H9 (cell line): Measurements from ENCODE around the gene GLB1L. TPM values are rescaled to one million over a fixed set of nuclear protein-coding genes. Genes with fewer than 3 reads are reported as not detected.

Experiments
- DNase-seq: peaks from one replicate; pipeline ENCODE4 v3.0.0-alpha.2; 2017
- H2AFZ ChIP-seq: one replicate; pipeline ENCODE4 v1.6.1; 2013; ENCODE audit warnings: mild to moderate bottlenecking, low read length, control low read depth, moderate library complexity
- H2AK5ac ChIP-seq: 2 replicates; pipeline ENCODE4 v1.6.1; 2013; ENCODE audit warnings: low read length, control low read depth, mixed read lengths; ENCODE audit not compliant: insufficient read length
- H2BK120ac ChIP-seq: one replicate; pipeline ENCODE4 v1.6.1; 2013; ENCODE audit warnings: low read depth, mild to moderate bottlenecking, low read length, control low read depth, inconsistent platforms; ENCODE audit not compliant: poor library complexity, severe bottlenecking
- H2BK12ac ChIP-seq: 2 replicates; pipeline ENCODE4 v1.6.1; 2013; ENCODE audit warnings: low read length, control low read depth, mixed read lengths, low read depth; ENCODE audit not compliant: insufficient read length
- H2BK15ac ChIP-seq: 2 replicates; pipeline ENCODE4 v1.6.1; 2013; ENCODE audit warnings: low read depth, low read length, control low read depth
- H2BK20ac ChIP-seq: one replicate; pipeline ENCODE4 v1.6.1; 2013; ENCODE audit warnings: low read depth, mild to moderate bottlenecking, low read length, control low read depth, inconsistent platforms; ENCODE audit not compliant: poor library complexity, severe bottlenecking
- H2BK5ac ChIP-seq: 2 replicates; pipeline ENCODE4 v1.6.1; 2013; ENCODE audit warnings: low read length, control low read depth, mixed read lengths; ENCODE audit not compliant: insufficient read length
- H3K14ac ChIP-seq: 2 replicates; pipeline ENCODE4 v1.6.1; 2013; ENCODE audit warnings: low read length, control low read depth; ENCODE audit not compliant: insufficient read depth
- H3K18ac ChIP-seq: 2 replicates; pipeline ENCODE4 v1.6.1; 2013; ENCODE audit warnings: low read depth, mild to moderate bottlenecking, mixed read lengths, low read length, control low read depth; ENCODE audit not compliant: insufficient read length
- H3K23ac ChIP-seq: 2 replicates; pipeline ENCODE4 v1.6.1; 2013; ENCODE audit warnings: low read length, control low read depth, mixed read lengths, low read depth; ENCODE audit not compliant: insufficient read length
- H3K23me2 ChIP-seq: 2 replicates; pipeline ENCODE4 v1.6.1; 2013; ENCODE audit warnings: low read depth, mild to moderate bottlenecking, mixed read lengths, low read length, control low read depth; ENCODE audit not compliant: insufficient read length, poor library complexity, severe bottlenecking
- H3K27ac ChIP-seq: 2 replicates; pipeline ENCODE4 v1.5.1; 2013; ENCODE audit warnings: low read length, control low read depth, mixed read lengths, low read depth; ENCODE audit not compliant: insufficient read length
- H3K27me3 ChIP-seq: 2 replicates; pipeline ENCODE4 v1.6.1; 2013; ENCODE audit warnings: low read length, control low read depth, inconsistent platforms; ENCODE audit not compliant: insufficient read depth
- H3K4ac ChIP-seq: 2 replicates; pipeline ENCODE4 v1.6.1; 2013; ENCODE audit warnings: low read depth, mild to moderate bottlenecking, control low read depth, inconsistent platforms, low read length, moderate library complexity
- H3K4me1 ChIP-seq: 2 replicates; pipeline ENCODE4 v1.6.1; 2013; ENCODE audit warnings: low read length, control low read depth, inconsistent platforms; ENCODE audit not compliant: insufficient read depth
- H3K4me2 ChIP-seq: 2 replicates; pipeline ENCODE4 v1.6.1; 2013; ENCODE audit warnings: low read length, control low read depth, mixed read lengths; ENCODE audit not compliant: insufficient read length, insufficient read depth
- H3K56ac ChIP-seq: 2 replicates; pipeline ENCODE4 v1.6.1; 2013; ENCODE audit warnings: low read depth, mild to moderate bottlenecking, mixed read lengths, low read length, control low read depth; ENCODE audit not compliant: insufficient read length
- H3K79me1 ChIP-seq: 2 replicates; pipeline ENCODE4 v1.6.1; 2013; ENCODE audit warnings: low read depth, mild to moderate bottlenecking, moderate library complexity, low read length, control low read depth, inconsistent platforms; ENCODE audit not compliant: insufficient read depth, poor library complexity, severe bottlenecking
- H3K79me2 ChIP-seq: 2 replicates; pipeline ENCODE4 v1.6.1; 2013; ENCODE audit warnings: low read length, control low read depth, inconsistent platforms; ENCODE audit not compliant: insufficient read depth
- H3K9ac ChIP-seq: 2 replicates; pipeline ENCODE4 v1.6.1; 2013; ENCODE audit warnings: low read length, control low read depth, mixed read lengths; ENCODE audit not compliant: insufficient read length; ENCODE audit errors: extremely low read depth
- H3K9me3 ChIP-seq: one replicate; pipeline ENCODE4 v1.6.1; 2013; ENCODE audit warnings: low read depth, low read length, inconsistent platforms; ENCODE audit not compliant: control insufficient read depth
- H3T11ph ChIP-seq: one replicate; pipeline ENCODE4 v1.6.1; 2013; ENCODE audit warnings: mild to moderate bottlenecking, low read length, control low read depth, inconsistent platforms
- H4K20me1 ChIP-seq: one replicate; pipeline ENCODE4 v1.6.1; 2013; ENCODE audit not compliant: control insufficient read depth, insufficient read length, insufficient read depth
- H4K5ac ChIP-seq: 2 replicates; pipeline ENCODE4 v1.6.1; 2013; ENCODE audit warnings: low read depth, mild to moderate bottlenecking, mixed read lengths, low read length, control low read depth; ENCODE audit not compliant: insufficient read length
- H4K8ac ChIP-seq: replicated peaks from 2 replicates; pipeline ENCODE4 v1.6.1; 2013; ENCODE audit warnings: low read length, control low read depth, mixed read lengths, low read depth; ENCODE audit not compliant: insufficient read length
- H4K91ac ChIP-seq: 2 replicates; pipeline ENCODE4 v1.6.1; 2013; ENCODE audit warnings: low read depth, mild to moderate bottlenecking, moderate library complexity, mixed read lengths, low read length, control low read depth; ENCODE audit not compliant: insufficient read length
- H3K27ac Mint-ChIP-seq, 3 experiments: 2 replicates in 2 of 3; 3 replicates in 1 of 3; pipeline ENCODE4 v1.8.0; 2020 to 2021; ENCODE audit warnings: mixed read lengths in 3 of 3, mild to moderate bottlenecking in 1 of 3, moderate library complexity in 1 of 3
- H3K27me3 Mint-ChIP-seq: 2 replicates; pipeline ENCODE4 v1.8.0; 2021; ENCODE audit warnings: low read depth, mild to moderate bottlenecking, moderate library complexity, mixed read lengths
- H3K36me3 Mint-ChIP-seq, 3 experiments: 2 replicates in 2 of 3; 3 replicates in 1 of 3; pipeline ENCODE4 v1.8.0; 2020 to 2021; ENCODE audit warnings: low read depth in 3 of 3, mixed read lengths in 3 of 3; ENCODE audit not compliant: insufficient read depth in 1 of 3
- H3K4me1 Mint-ChIP-seq, 2 experiments: 2 replicates each; pipeline ENCODE4 v1.8.0; 2020; ENCODE audit warnings: mixed read lengths in 2 of 2
- H3K4me3 Mint-ChIP-seq, 2 experiments: 2 replicates in 1 of 2; 3 replicates in 1 of 2; pipeline ENCODE4 v1.8.0; 2020 to 2021; ENCODE audit warnings: mild to moderate bottlenecking in 2 of 2, mixed read lengths in 2 of 2, moderate library complexity in 1 of 2
- H3K9me3 Mint-ChIP-seq, 2 experiments: 2 replicates in 1 of 2; 3 replicates in 1 of 2; pipeline ENCODE4 v1.8.0; 2020; ENCODE audit warnings: mild to moderate bottlenecking in 2 of 2, mixed read lengths in 2 of 2, moderate library complexity in 1 of 2
- CTCF ChIP-seq: fragments of 200-600 bp; sonication (generic); conservative IDR thresholded peaks from 3 replicates; pipeline ENCODE4 v1.8.0; 2021; ENCODE audit warnings: antibody characterized with exemption, mild to moderate bottlenecking
- WGBS: extraction: QIAGEN DNeasy Blood & Tissue Kit; methylation state at CpG from one replicate; pipeline ENCODE4 v1.1.7; 2013; ENCODE audit warnings: missing lambda C conversion rate, low lambda C conversion rate, mixed read lengths; ENCODE audit not compliant: insufficient read length; ENCODE audit errors: extremely low coverage; 5-methylcytosine and 5-hydroxymethylcytosine counted together
- total RNA-seq: library from RNA; stranded (reverse); gene quantifications from 2 replicates; pipeline ENCODE4 v1.2.1, GENCODE V29; 2021

The GLB1L gene
- total RNA-seq, 1 experiment from 2014 or later: 6.5 TPM

- H3K4me2 ChIP-seq: no peak overlapping the region
- no peak overlapping the region for H3K9ac ChIP-seq
- H2BK15ac ChIP-seq: no peak overlapping the region
- H2AK5ac ChIP-seq: no peak overlapping the region
- H3T11ph ChIP-seq: no peak overlapping the region
- H3K14ac ChIP-seq: no peak overlapping the region
- H4K8ac ChIP-seq: no peak overlapping the region
- no peaks in the 10 kb centered on the region for H3K9me3 Mint-ChIP-seq
- no peaks in the 10 kb centered on the region for H3K23me2 ChIP-seq
- H3K23ac ChIP-seq: no peak overlapping the region
- no peaks in the 10 kb centered on the region for H4K20me1 ChIP-seq
- no peak overlapping the region for H2BK5ac ChIP-seq
- H3K79me2 ChIP-seq: no peaks in the 10 kb centered on the region
- H3K27ac ChIP-seq: no peak overlapping the region
- H3K4me1 Mint-ChIP-seq: peaks cover 2 to 5% of the 10 kb centered on the region in 2 experiments; a peak in 2 of 4 replicates
- no CpG with 5 or more reads among the region's 2 CpGs for WGBS
- H3K27me3 ChIP-seq: no peaks in the 10 kb centered on the region
- no peak overlapping the region for H2AFZ ChIP-seq
- DNase-seq: no peak
- H3K79me1 ChIP-seq: no peaks in the 10 kb centered on the region
- H2BK120ac ChIP-seq: no peak overlapping the region
- H3K4ac ChIP-seq: no peak overlapping the region
- H4K91ac ChIP-seq: no peak overlapping the region
- no peak overlapping the region for H3K27ac Mint-ChIP-seq
- H4K5ac ChIP-seq: no peak overlapping the region
- no peak overlapping the region for H3K18ac ChIP-seq
- peaks cover 44% of the 10 kb centered on the region for H3K27me3 Mint-ChIP-seq
- no peak overlapping the region for H2BK12ac ChIP-seq
- no peak overlapping the region for H2BK20ac ChIP-seq
- H3K56ac ChIP-seq: no peak overlapping the region
- no peak for TF ChIP-seq CTCF
- no peaks in the 10 kb centered on the region for H3K9me3 ChIP-seq
- no peaks in the 10 kb centered on the region for H3K36me3 Mint-ChIP-seq
- H3K4me3 Mint-ChIP-seq: no peak overlapping the region
- H3K4me1 ChIP-seq: no peaks in the 10 kb centered on the region
These were observed 23.1 kb upstream of the GLB1L start for GRCh38 chr2:219268294-219268693.
